ENCODE results near the gene DNAJC11. TPM values are rescaled to one million over a fixed set of nuclear protein-coding genes. Genes with fewer than 3 reads are reported as not detected.

The DNAJC11 gene
- polyA plus RNA-seq, 1 of the 3 experiments (the other 2 are of a cell fraction), result 38.2 TPM

DNA sequence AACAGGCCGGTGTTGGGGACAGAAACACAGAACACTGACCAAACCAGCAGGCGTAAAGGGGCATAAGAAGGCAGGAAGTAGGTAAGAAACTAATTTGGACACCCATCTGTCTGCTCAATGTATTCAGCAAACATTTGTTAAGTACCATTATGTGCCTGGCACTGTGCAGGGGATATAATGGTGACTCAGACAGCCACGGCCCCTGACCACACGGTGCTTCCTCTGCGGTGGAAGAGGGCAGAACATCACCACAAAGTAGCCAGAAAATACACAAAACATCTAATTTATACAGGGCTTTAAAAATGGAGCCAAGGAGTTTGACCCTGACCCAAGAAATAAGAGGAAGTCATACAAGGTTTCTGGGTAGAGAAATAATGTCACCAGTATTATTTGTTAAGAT lies 12.9 kb downstream of the DNAJC11 start:
- no peak overlapping the region for H2AFZ ChIP-seq (ENCODE audit: low read depth)
- H3K9me2 ChIP-seq, result no peaks in the 10 kb centered on the region
- no peaks in the 10 kb centered on the region for H4K20me1 ChIP-seq (ENCODE audit: insufficient read depth)
- peak overlapping the region; percentile 0; the same call in 1 of the 2 replicates for H3K4me2 ChIP-seq
- peaks cover 0 to 3% of the 10 kb centered on the region in 2 experiments for H3K36me3 ChIP-seq (replicated peaks in 1 of 2; ENCODE audit: control insufficient read depth in 1 of 2, insufficient read depth in 2 of 2, low read length in 1 of 2)
- CTCF ChIA-PET, result interaction anchor here (0.5 to 1.8 kb wide), 3 partner anchors 8 to 21 kb away, joined by 3 to 6 read pairs (median 3); partner anchors contain the start of gene DNAJC11
- H3K4me1 ChIP-seq (ENCODE audit: control insufficient read depth in 1 of 2, insufficient read depth in 2 of 2, low read depth in 1 of 2, low read length in 1 of 2), result peaks cover 2 to 9% of the 10 kb centered on the region in 2 experiments; a peak in 2 of 4 replicates
- peaks cover 26% of the 10 kb centered on the region for H3F3A ChIP-seq (replicated peaks; ENCODE audit: insufficient read depth)
- no peaks in the 10 kb centered on the region for H3K27me3 ChIP-seq (ENCODE audit: insufficient read depth)
- WGBS (ENCODE audit: low lambda C conversion rate), result 91% methylated on average over 5 of the region's 5 CpGs
- H3K27ac ChIP-seq (ENCODE audit: low read depth in 2 of 2, low read length in 1 of 2), result no peak overlapping the region
- H3K9ac ChIP-seq, result no peak overlapping the region
- no peak for TF ChIP-seq CHD2 (IDR thresholded peaks at IDR 0.05; ENCODE audit: low read length, partially characterized antibody)
- TF ChIP-seq, protein P1, sequence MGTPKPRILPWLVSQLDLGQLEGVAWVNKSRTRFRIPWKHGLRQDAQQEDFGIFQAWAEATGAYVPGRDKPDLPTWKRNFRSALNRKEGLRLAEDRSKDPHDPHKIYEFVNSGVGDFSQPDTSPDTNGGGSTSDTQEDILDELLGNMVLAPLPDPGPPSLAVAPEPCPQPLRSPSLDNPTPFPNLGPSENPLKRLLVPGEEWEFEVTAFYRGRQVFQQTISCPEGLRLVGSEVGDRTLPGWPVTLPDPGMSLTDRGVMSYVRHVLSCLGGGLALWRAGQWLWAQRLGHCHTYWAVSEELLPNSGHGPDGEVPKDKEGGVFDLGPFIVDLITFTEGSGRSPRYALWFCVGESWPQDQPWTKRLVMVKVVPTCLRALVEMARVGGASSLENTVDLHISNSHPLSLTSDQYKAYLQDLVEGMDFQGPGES (IDR thresholded peaks at IDR 0.05; ENCODE audit: low read depth, low read length), result no peak
- no peak for TF ChIP-seq YY1 (IDR thresholded peaks at IDR 0.05; ENCODE audit: low read depth)
- TF ChIP-seq, protein P2, sequence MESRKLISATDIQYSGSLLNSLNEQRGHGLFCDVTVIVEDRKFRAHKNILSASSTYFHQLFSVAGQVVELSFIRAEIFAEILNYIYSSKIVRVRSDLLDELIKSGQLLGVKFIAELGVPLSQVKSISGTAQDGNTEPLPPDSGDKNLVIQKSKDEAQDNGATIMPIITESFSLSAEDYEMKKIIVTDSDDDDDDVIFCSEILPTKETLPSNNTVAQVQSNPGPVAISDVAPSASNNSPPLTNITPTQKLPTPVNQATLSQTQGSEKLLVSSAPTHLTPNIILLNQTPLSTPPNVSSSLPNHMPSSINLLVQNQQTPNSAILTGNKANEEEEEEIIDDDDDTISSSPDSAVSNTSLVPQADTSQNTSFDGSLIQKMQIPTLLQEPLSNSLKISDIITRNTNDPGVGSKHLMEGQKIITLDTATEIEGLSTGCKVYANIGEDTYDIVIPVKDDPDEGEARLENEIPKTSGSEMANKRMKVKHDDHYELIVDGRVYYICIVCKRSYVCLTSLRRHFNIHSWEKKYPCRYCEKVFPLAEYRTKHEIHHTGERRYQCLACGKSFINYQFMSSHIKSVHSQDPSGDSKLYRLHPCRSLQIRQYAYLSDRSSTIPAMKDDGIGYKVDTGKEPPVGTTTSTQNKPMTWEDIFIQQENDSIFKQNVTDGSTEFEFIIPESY (IDR thresholded peaks at IDR 0.05; ENCODE audit: borderline replicate concordance, low read depth), result no peak
- TF ChIP-seq, protein P3, sequence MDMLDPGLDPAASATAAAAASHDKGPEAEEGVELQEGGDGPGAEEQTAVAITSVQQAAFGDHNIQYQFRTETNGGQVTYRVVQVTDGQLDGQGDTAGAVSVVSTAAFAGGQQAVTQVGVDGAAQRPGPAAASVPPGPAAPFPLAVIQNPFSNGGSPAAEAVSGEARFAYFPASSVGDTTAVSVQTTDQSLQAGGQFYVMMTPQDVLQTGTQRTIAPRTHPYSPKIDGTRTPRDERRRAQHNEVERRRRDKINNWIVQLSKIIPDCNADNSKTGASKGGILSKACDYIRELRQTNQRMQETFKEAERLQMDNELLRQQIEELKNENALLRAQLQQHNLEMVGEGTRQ (IDR thresholded peaks at IDR 0.05; ENCODE audit: borderline replicate concordance, low read depth, low read length), result no peak
- TF ChIP-seq NRF1 (IDR thresholded peaks at IDR 0.05; ENCODE audit: low read depth, low read length), result no peak
- no peak for TF ChIP-seq TEAD4 (IDR thresholded peaks at IDR 0.05; ENCODE audit: borderline replicate concordance, insufficient read depth)
- TF ChIP-seq MEF2A (IDR thresholded peaks at IDR 0.05; ENCODE audit: borderline replicate concordance, low read depth), result no peak
- no peak for TF ChIP-seq FOXJ3 (CRISPR knock-in tag; IDR thresholded peaks at IDR 0.05)
- TF ChIP-seq FOSL2 (IDR thresholded peaks at IDR 0.05; ENCODE audit: borderline replicate concordance, low read depth), result no peak
- no peak for TF ChIP-seq GATA2 (CRISPR knock-in tag; IDR thresholded peaks at IDR 0.05)
- no peak for TF ChIP-seq JUND (IDR thresholded peaks at IDR 0.05)
- peaks cover 90% of the 10 kb centered on the region for H3K79me2 ChIP-seq (ENCODE audit: insufficient read depth)
- H3K4me3 ChIP-seq (ENCODE audit: low read depth in 2 of 2, low read length in 1 of 2), result no peak overlapping the region
- POLR2A ChIA-PET, result no interaction called here
- no peaks in the 10 kb centered on the region for H3K9me3 ChIP-seq
- no peak for DNase-seq

DNA sequence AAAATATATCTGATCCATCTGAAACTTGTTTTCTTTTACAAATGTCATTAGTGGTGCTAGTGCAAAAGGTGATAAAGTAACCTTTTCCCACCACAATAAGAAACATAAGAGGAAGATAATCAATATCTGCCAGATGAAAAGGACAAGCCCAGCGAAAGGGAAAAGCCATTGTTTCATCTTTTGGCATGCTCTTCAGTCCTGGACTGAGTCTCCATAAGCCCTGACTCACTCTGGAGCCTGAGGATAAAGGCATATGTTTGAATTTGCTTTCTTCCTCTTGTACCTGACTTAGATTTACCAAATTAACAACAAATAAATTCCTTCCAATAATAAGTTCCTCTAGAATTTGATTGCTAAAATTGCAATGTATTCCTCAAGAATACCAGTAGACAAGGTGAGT lies 13.6 kb downstream of the DNAJC11 start:
- no peak for TF ChIP-seq FOXJ3 (CRISPR knock-in tag; IDR thresholded peaks at IDR 0.05)
- TF ChIP-seq, protein P2 (IDR thresholded peaks at IDR 0.05; ENCODE audit: borderline replicate concordance, low read depth), result no peak
- Histone ChIP-seq H3K4me3 (ENCODE audit: low read depth in 2 of 2, low read length in 1 of 2) (no peak overlapping the region), H3F3A (replicated peaks; ENCODE audit: insufficient read depth) (peaks cover 26% of the 10 kb centered on the region), H3K79me2 (ENCODE audit: insufficient read depth) (peaks cover 90% of the 10 kb centered on the region), H2AFZ (ENCODE audit: low read depth) (no peak overlapping the region), H3K36me3 (replicated peaks in 1 of 2; ENCODE audit: control insufficient read depth in 1 of 2, insufficient read depth in 2 of 2, low read length in 1 of 2) (peaks cover 0 to 3% of the 10 kb centered on the region in 2 experiments), H3K4me2 (peak overlapping the region; percentile 0; the same call in 1 of the 2 replicates), H3K27ac (ENCODE audit: low read depth in 2 of 2, low read length in 1 of 2) (peak overlapping the region in 1 of 2 experiments; percentile 13; a peak in 1 of 4 replicates), H3K9me3 (no peaks in the 10 kb centered on the region), H3K4me1 (ENCODE audit: control insufficient read depth in 1 of 2, insufficient read depth in 2 of 2, low read depth in 1 of 2, low read length in 1 of 2) (peaks cover 2 to 9% of the 10 kb centered on the region in 2 experiments; a peak in 2 of 4 replicates), H4K20me1 (ENCODE audit: insufficient read depth) (no peaks in the 10 kb centered on the region), H3K9me2 (no peaks in the 10 kb centered on the region), H3K9ac (no peak overlapping the region), H3K27me3 (ENCODE audit: insufficient read depth) (no peaks in the 10 kb centered on the region)
- 94% methylated on average over 1 of the region's 1 CpG for WGBS (ENCODE audit: low lambda C conversion rate)
- CTCF ChIA-PET, result interaction anchor here (1.2 to 1.3 kb wide), 2 partner anchors 13 to 21 kb away, joined by 3 read pairs; partner anchors contain the start of gene DNAJC11
- POLR2A ChIA-PET, result no interaction called here
- no peak for DNase-seq

All from SK-N-SH (cell line).